ENCODE data around the gene FOXL3.
"Not testable (repeated sequence)": the region's sequence is repeated elsewhere in the genome, so short reads cannot be mapped to it uniquely, and the experiment has no call there.

FOXL3 gene

DNA sequence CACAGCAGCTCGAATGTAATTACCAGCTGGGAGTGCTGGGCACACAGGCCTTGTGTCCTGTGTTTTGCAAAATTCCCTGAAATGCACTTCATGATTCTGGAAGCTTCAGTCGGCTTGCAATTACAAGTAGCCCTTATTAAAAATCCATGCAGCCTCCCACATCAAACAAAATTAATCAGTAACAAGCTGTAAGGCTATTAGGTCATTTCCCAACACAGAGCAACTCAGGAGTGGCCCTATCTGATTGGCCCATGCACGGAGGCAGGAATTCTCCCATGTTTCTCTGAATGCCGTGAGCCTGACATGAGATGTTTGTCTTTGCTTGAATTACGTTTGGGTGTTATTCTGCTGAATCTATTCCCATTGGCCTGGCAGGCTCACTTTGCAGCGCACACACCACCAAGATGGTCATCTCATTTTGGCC lies 36.9 kb downstream of the FOXL3 start:
- no peak for DNase-seq

DNA sequence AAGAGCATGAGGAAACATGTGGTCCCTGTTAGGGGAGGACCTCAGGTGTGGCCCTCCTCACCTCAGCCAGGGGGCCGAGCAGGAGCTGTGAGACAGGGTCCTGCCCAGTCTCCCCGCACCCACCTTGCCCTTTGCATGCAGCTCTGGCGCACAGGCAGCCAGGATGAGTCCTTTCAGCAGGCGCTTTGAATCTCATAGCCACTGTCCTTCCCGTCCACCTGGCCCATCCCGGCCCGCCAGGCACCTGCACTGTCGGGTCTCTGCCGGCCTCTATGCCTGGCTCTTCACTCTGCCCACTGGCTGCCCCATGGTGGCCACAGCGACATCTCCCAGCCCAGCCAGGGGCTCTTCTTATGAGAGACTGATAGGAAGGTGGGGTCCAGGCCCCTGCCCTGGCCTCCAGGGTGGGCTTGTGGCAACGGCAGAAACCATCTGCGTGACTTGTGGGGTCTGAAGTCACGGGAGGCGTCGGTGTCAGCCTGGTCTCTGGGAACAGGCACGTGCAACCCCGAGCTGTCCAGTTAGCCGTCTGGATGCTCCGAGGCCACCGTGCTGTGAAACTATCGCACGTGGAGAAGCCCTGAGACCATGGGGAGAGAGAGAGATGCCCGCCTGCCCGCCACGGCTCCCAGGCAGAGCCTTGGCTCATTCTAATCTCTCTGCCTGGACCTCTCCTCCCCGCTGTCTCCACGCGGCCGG lies 37.4 kb downstream of the FOXL3 start:
- DNase-seq, result no peak

DNA sequence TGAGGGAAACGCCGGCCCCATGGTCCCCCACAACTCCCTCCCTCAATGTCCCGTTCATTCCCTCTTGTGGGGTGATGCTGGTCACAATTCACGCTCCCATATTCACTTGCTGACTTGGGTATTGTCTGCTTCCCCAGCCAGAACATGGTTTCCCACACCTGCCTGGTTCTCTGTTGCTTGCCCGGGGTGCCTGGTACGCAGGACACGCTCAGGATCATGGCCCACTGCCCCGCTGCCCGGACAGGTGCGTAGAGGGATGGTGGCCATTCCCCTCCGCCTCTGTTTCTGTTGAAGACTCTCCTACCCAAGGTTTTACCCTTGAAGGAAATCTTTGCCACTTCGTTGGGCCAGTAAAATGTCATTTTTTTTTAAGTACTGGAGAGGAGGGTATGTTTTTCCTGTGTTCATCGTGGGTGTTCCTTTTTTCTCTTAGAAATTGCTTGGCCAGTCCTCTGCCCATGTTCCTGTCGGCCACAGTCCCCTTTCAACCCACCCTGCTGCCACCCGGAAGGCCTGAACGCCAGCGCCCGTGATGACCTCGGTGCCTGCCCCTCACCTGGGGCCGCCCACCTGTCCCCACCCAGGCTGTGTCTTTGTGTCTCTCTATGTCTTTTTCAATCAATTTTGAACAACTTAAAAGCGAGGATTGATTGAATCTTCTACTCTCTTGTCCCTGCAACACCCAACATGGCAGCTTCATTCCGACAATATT lies 38.2 kb downstream of the FOXL3 start:
- no peak for DNase-seq

DNA sequence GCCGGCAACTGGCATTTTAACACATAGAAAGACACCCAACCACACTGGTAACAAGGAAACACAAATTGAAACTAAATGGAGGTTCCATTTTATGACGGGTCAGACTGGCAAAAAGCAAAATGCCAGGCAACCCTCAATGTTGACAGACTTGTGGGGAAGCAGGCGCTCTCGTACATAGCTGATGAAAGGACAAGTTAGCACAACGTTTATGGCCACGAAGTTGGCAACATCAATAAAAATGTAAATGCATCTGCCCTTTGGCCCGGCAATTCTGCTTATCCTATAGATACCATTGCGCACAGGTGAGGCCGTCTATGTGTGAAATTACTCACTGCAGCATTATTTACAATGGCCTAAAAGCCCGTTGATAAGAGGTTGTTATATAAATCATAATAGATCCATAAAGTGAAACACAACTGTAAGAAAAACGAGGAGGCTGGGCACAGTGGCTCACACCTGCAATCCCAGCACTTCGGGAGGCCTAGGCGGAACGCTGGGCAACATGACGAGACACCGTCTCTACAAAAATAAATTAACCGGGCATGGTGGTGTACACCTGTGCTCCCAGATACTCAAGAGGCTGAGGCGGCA lies 39.8 kb downstream of the FOXL3 start:
- DNase-seq, result no peak

GRCh38 chr7:330511-331230 lies 40.7 kb downstream of the FOXL3 start:
- no peak for DNase-seq

- no peak for DNase-seq
Measured at GRCh38 chr7:332020-332517, 42.1 kb downstream of the FOXL3 start.

- peak; percentile 9 for DNase-seq
Measured at GRCh38 chr7:332646-333392, 42.8 kb downstream of the FOXL3 start.

- no peak for DNase-seq
Measured at GRCh38 chr7:333393-333764, 43.4 kb downstream of the FOXL3 start.

DNA sequence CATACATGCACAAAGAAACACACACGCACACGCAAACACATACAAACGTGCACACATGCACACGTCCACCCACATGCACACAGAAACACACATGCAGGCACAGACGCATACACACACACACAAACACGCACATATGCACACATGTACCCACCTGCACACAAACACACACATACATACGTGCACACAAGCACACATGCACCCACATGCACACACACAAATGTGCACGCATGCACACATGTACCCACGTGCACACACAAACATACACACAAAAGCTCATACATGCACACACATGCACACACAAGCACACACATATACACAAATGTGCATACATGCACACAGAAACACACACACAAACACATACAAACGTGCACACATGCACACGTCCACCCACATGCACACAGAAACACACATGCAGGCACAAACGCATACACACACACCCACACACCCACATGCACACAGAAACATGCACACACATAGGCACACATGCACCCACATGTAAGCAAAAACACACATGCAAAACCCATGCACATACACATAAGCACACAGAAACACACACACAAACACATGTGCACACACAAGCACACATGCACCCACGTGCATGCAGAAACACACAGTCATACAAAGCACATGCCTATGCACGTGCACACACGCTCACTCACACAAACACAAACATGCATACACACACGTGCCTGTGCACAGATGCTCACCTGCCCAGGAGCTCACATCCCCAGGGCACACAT lies 44.8 kb downstream of the FOXL3 start:
- no peak for DNase-seq

DNA sequence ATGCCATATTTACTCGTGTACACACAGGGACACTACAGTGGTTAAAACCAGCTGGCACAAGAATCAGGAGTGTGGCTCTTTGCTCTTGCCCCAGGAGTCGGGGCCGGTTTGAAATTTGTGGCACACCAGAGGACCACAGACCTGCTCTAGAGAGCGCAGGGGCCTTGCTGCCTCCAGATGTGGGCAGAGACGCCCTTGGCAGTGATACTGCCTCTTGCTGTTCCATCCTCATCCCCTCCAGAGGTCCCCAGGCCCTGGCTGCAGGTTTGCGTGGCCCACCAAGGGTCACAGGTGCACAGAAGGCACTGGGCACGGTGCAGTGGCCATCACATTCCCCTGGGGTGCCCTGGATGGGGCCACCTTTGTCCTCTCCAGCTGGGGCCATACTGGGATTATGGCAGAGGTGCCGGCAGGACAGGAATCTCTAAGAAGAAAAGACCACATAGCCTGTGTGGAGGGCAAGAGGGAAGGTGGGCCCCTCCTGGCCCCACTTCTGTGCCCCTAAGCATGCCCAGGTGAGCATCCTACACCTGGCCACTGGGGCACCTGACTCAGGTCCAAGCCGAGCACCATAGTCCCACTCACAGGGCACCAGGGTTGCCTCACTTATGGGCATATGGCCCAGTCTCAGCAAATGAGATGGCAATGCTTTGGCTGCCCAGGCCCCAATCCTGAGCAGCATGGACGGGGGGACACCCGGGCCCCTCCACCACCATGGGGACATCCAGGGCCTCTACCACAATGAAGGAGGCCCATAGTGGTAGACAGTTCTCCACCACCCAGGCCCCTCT lies 45.6 kb downstream of the FOXL3 start:
- no peak for DNase-seq

GRCh38 chr7:336149-336533 lies 46.2 kb downstream of the FOXL3 start:
- DNase-seq, result not testable (repeated sequence)

DNA sequence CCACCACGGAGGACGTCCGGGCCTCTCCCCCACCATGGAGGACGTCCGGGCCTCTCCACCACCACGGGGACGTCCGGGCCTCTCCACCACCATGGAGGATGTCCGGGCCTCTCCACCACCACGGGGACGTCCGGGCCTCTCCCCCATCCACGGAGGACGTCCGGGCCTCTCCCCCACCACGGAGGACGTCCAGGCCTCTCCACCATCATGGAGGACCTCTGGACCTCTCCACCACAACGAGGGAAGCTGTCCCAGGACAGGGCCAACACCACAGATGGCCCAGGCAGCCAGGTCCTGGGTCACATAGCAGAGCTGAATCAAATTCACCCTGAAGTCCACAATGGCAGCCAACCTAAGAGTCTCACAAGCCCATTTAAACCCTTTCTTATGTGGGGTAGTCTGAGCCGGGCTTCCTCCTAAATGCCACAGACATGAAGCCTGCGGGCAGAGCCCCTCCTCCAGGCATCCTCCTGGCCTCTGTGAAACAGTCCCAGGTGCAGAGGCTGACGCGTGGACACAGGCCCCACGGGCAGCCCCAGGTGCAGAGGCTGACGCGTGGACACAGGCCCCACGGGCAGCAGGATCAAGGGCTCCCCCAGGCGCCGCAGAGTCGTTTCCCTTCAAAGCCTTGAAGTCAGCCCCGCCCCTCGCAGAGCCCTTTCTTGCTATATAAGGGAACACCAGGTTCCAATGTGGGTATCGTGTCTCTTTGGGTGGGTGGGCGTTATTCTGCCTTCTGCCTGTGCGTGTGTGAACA lies 47.0 kb downstream of the FOXL3 start:
- no peak for DNase-seq

DNA sequence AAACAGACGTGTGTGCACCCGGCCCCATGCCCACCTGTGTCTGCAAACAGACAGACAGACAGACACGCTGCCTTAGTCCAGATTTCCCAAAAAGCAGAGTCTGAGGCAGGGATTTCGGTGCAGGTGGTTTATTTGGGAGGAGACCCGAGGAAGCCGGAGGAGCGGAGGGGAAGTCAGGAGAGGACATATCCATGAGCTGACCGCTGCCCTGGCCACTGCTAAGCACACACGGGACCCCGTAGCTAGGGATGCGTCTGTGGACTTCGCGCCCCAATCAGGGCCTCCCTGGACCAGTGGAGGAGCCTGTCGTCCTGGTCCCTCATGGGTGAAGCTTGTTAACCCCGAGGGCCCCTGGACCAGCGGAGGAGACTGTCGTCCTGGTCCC lies 47.6 kb downstream of the FOXL3 start:
- DNase-seq, result no peak

DNA sequence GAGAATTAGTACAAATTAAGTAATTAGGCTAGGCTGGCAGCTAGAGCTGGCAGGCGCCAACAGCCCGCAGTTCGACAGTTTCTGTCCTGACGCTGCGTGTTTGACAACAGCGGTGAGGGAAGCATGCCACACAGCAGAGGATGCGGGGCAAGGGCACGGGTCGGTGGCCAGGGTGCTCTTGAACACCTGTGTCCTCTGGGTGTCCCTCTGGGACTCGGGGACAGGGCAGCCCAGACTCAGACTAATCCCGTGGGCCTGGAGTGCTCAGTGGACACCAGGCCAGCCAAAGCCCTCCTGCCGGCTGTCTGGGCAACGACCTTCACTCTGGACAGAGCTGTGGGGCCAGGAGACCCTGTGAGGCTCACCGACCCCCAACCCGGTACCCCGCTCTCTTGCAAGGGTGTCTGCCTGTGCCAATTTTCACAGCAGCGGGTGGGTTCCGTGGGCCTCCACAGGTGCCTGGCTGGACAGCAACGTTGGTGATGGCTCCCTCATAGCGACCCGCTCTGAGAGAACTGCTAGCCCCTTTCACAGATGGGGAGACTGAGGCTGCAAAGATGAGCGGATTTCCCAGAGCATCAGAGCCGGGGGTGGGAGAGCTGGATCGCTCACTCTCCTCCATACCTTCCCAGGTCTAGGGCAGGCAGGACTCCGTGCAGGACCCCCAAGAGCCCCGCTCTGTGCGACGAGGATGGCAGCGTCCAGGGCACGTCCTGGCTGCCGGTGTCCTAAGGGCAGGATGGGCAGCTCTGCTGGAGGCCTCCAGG lies 48.5 kb downstream of the FOXL3 start:
- DNase-seq, result no peak

- no peak for DNase-seq
Measured at GRCh38 chr7:339062-339342, 49.0 kb downstream of the FOXL3 start.

DNA sequence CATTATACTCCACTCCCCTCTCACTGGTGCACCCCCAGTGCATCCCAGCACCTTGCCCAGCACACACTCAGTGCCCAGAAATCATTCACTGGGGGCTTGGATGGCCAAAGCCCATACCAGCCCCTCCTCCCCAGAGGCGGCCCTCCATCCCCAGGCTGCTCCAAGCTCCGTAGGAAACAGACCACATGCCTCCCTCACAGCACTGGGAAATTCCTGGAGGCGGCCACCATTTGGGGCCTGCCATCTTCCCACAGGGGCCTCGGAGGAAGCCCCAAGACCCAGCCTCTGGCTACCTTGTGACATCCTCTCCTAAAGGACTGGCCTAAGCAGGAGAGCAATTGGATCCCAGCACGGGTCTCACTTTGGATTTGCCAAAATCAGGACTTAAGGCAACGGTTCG lies 49.7 kb downstream of the FOXL3 start:
- DNase-seq, result no peak

GRCh38 chr7:340200-340937 lies 50.4 kb downstream of the FOXL3 start:
- no peak for DNase-seq

All from MV-4-11 (cell line).